Measurements from ENCODE around the gene FHDC1. TPM values are rescaled to one million over a fixed set of nuclear protein-coding genes. Genes with fewer than 3 reads are reported as not detected.
"Not testable (repeated sequence)": the region's sequence is repeated elsewhere in the genome, so short reads cannot be mapped to it uniquely, and the experiment has no call there.

FHDC1 gene
- total RNA-seq, 1 experiment from 2014 or later = 18.1 TPM

DNA sequence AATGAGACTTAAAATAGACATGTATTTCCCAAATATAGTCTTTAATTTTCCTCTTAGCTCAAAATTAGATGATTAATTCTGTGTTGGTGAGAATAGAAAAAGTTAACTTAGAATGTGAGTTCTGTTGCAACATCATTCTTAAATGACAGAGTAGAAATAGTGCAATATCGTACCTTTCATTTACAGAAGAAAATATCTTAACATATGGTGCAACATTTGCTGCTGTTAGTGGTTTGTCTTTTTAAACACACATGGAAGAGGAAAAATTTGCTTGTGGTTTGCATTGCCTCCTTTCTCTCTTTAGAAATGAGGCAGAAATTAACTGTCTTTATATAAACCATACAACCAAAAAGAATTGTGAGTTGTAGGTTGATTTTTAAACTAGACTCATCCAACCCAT lies 39.3 kb upstream of the FHDC1 start:
- Mint-ChIP-seq H3K27me3 (ENCODE audit: low read depth) (no peaks in the 10 kb centered on the region), H3K9me3 (no peaks in the 10 kb centered on the region), H3K4me1 (peaks cover 12% of the 10 kb centered on the region), H3K4me3 (no peak overlapping the region), H3K27ac (no peak overlapping the region), H3K36me3 (peaks cover 5% of the 10 kb centered on the region)
- DNase-seq (ENCODE audit: low spot score) (no peak), ATAC-seq (no peak)
- ChIA-PET POLR2A (interaction anchor here (1.0 kb wide), 1 partner anchor 39 kb away, joined by 5 read pairs; the partner anchor contains the start of gene FHDC1), CTCF (interaction anchor here (0.8 kb wide), 1 partner anchor 39 kb away, joined by 3 read pairs; no protein-coding TSS in a partner anchor)
- TF ChIP-seq MXD4 (CRISPR knock-in tag; IDR thresholded peaks at IDR 0.05; ENCODE audit: borderline replicate concordance) = no peak
- TF ChIP-seq, protein P1, sequence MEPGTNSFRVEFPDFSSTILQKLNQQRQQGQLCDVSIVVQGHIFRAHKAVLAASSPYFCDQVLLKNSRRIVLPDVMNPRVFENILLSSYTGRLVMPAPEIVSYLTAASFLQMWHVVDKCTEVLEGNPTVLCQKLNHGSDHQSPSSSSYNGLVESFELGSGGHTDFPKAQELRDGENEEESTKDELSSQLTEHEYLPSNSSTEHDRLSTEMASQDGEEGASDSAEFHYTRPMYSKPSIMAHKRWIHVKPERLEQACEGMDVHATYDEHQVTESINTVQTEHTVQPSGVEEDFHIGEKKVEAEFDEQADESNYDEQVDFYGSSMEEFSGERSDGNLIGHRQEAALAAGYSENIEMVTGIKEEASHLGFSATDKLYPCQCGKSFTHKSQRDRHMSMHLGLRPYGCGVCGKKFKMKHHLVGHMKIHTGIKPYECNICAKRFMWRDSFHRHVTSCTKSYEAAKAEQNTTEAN (CRISPR knock-in tag; IDR thresholded peaks at IDR 0.05) = no peak
- no peak for TF ChIP-seq FOXJ3 (CRISPR knock-in tag; IDR thresholded peaks at IDR 0.05; ENCODE audit: borderline replicate concordance)
- no peak for TF ChIP-seq ZNF317 (CRISPR knock-in tag; IDR thresholded peaks at IDR 0.05; ENCODE audit: borderline replicate concordance, low read depth)

DNA sequence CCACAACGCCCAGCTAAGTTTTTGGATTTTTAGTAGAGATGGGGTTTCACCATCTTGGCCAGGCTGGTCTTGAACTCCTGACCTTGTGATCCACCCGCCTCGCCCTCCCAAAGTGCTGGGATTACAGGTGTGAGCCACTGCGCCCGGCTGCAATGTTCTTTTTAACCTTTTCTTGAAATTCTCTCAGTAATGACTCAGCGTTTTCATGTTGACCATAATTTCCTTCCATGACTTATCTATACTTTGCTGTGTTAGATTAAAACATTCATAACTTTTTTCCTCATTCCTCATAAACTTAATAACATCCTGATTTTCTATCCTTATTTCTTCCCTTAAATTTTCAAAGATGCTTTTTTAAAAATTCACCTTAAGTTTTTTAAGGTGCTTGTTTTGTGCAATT lies 38.0 kb upstream of the FHDC1 start:
- ATAC-seq; H3K9me3 Mint-ChIP-seq; POLR2A ChIA-PET; H3K4me3 Mint-ChIP-seq; DNase-seq (ENCODE audit: low spot score); H3K36me3 Mint-ChIP-seq; CTCF ChIA-PET; H3K27me3 Mint-ChIP-seq (ENCODE audit: low read depth): not testable (repeated sequence)
- Mint-ChIP-seq H3K27ac (0 out of 2 replicates have a peak overlapping the region, but pooled peaks have one; percentile 29), H3K4me1 (peaks cover 14% of the 10 kb centered on the region)

DNA sequence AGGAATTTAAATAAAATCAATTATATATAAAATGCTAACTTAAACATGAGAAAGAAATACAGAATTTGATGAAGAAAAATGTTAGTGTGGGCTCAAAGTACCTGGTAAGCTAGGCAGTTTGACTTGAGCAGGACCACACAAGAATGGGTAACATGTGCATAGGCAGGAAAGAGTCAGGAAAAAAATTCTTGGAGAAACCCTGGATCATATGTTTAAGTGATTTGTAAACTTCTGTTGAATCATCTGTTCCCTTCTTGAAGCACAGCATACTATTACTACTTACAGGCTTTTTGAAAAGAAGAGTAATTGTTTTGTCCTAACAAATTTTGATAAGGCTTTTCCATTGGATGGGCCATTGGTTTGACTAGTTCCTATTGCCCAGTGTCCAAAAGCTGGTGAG lies 37.5 kb upstream of the FHDC1 start:
- peaks cover 15% of the 10 kb centered on the region for H3K4me1 Mint-ChIP-seq
- ChIA-PET POLR2A (no interaction called here), CTCF (no interaction called here)
- H3K27me3 Mint-ChIP-seq (ENCODE audit: low read depth) = no peaks in the 10 kb centered on the region
- DNase-seq (ENCODE audit: low spot score) (no peak), ATAC-seq (no peak)
- H3K36me3 Mint-ChIP-seq = no peaks in the 10 kb centered on the region; the same call in 1 of the 2 replicates
- H3K4me3 Mint-ChIP-seq = no peak overlapping the region
- TF ChIP-seq ELF4 (CRISPR knock-in tag; IDR thresholded peaks at IDR 0.05; ENCODE audit: low read depth) (no peak), GTF2I (CRISPR knock-in tag; conservative IDR thresholded peaks at IDR 0.05) (no peak)
- TF ChIP-seq, protein P2, sequence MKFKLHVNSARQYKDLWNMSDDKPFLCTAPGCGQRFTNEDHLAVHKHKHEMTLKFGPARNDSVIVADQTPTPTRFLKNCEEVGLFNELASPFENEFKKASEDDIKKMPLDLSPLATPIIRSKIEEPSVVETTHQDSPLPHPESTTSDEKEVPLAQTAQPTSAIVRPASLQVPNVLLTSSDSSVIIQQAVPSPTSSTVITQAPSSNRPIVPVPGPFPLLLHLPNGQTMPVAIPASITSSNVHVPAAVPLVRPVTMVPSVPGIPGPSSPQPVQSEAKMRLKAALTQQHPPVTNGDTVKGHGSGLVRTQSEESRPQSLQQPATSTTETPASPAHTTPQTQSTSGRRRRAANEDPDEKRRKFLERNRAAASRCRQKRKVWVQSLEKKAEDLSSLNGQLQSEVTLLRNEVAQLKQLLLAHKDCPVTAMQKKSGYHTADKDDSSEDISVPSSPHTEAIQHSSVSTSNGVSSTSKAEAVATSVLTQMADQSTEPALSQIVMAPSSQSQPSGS (CRISPR knock-in tag; IDR thresholded peaks at IDR 0.05; ENCODE audit: borderline replicate concordance, low read depth) = no peak
- no peak overlapping the region for H3K27ac Mint-ChIP-seq
- no peaks in the 10 kb centered on the region for H3K9me3 Mint-ChIP-seq

DNA sequence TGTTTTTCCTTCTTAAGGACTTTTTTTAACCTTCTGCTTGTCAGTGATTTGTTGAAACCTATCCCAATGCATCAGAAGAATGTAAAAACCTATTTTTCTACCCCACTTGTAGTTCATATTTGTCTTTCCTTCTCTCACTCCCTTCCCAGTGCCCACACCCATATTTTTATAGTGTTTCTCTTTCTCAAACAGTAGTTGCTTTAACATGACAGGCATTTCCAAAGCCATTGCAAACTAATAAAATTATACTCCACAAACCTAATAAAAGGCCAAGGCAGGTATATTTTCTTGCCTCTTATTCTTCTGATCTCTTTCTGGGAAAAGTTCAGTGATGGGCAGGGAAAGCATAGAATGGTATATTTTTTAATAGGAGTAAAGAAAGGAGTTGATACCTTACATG lies 35.7 kb upstream of the FHDC1 start:
- Mint-ChIP-seq H3K4me3 (no peak overlapping the region), H3K27ac (0 out of 2 replicates have a peak overlapping the region, but pooled peaks have one; percentile 71), H3K9me3 (peaks cover 4% of the 10 kb centered on the region), H3K4me1 (peaks cover 17% of the 10 kb centered on the region), H3K27me3 (ENCODE audit: low read depth) (no peaks in the 10 kb centered on the region), H3K36me3 (peaks cover 7% of the 10 kb centered on the region)
- ChIA-PET POLR2A (no interaction called here), CTCF (no interaction called here)
- ATAC-seq (no peak), DNase-seq (ENCODE audit: low spot score) (no peak)
- TF ChIP-seq, protein P3, sequence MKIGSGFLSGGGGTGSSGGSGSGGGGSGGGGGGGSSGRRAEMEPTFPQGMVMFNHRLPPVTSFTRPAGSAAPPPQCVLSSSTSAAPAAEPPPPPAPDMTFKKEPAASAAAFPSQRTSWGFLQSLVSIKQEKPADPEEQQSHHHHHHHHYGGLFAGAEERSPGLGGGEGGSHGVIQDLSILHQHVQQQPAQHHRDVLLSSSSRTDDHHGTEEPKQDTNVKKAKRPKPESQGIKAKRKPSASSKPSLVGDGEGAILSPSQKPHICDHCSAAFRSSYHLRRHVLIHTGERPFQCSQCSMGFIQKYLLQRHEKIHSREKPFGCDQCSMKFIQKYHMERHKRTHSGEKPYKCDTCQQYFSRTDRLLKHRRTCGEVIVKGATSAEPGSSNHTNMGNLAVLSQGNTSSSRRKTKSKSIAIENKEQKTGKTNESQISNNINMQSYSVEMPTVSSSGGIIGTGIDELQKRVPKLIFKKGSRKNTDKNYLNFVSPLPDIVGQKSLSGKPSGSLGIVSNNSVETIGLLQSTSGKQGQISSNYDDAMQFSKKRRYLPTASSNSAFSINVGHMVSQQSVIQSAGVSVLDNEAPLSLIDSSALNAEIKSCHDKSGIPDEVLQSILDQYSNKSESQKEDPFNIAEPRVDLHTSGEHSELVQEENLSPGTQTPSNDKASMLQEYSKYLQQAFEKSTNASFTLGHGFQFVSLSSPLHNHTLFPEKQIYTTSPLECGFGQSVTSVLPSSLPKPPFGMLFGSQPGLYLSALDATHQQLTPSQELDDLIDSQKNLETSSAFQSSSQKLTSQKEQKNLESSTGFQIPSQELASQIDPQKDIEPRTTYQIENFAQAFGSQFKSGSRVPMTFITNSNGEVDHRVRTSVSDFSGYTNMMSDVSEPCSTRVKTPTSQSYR (CRISPR knock-in tag; IDR thresholded peaks at IDR 0.05) = no peak
- TF ChIP-seq RELA (CRISPR knock-in tag; IDR thresholded peaks at IDR 0.05; ENCODE audit: borderline replicate concordance) (no peak), GRHL2 (CRISPR knock-in tag; IDR thresholded peaks at IDR 0.05; ENCODE audit: insufficient replicate concordance, severe bottlenecking) (no peak), SP1 (CRISPR knock-in tag; conservative IDR thresholded peaks at IDR 0.05) (no peak), ZNF671 (CRISPR knock-in tag; IDR thresholded peaks at IDR 0.05) (no peak), SMAD3 (CRISPR knock-in tag; IDR thresholded peaks at IDR 0.05; ENCODE audit: borderline replicate concordance) (no peak), CREB1 (CRISPR knock-in tag; IDR thresholded peaks at IDR 0.05) (no peak), ELF4 (CRISPR knock-in tag; IDR thresholded peaks at IDR 0.05; ENCODE audit: low read depth) (no peak)
- TF ChIP-seq, protein P4, sequence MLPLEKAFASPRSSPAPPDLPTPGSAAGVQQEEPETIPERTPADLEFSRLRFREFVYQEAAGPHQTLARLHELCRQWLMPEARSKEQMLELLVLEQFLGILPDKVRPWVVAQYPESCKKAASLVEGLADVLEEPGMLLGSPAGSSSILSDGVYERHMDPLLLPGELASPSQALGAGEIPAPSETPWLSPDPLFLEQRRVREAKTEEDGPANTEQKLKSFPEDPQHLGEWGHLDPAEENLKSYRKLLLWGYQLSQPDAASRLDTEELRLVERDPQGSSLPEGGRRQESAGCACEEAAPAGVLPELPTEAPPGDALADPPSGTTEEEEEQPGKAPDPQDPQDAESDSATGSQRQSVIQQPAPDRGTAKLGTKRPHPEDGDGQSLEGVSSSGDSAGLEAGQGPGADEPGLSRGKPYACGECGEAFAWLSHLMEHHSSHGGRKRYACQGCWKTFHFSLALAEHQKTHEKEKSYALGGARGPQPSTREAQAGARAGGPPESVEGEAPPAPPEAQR (CRISPR knock-in tag; IDR thresholded peaks at IDR 0.05) = no peak
- TF ChIP-seq, protein P5, sequence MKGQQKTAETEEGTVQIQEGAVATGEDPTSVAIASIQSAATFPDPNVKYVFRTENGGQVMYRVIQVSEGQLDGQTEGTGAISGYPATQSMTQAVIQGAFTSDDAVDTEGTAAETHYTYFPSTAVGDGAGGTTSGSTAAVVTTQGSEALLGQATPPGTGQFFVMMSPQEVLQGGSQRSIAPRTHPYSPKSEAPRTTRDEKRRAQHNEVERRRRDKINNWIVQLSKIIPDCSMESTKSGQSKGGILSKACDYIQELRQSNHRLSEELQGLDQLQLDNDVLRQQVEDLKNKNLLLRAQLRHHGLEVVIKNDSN (CRISPR knock-in tag; IDR thresholded peaks at IDR 0.05) = no peak
- TF ChIP-seq, protein P6, sequence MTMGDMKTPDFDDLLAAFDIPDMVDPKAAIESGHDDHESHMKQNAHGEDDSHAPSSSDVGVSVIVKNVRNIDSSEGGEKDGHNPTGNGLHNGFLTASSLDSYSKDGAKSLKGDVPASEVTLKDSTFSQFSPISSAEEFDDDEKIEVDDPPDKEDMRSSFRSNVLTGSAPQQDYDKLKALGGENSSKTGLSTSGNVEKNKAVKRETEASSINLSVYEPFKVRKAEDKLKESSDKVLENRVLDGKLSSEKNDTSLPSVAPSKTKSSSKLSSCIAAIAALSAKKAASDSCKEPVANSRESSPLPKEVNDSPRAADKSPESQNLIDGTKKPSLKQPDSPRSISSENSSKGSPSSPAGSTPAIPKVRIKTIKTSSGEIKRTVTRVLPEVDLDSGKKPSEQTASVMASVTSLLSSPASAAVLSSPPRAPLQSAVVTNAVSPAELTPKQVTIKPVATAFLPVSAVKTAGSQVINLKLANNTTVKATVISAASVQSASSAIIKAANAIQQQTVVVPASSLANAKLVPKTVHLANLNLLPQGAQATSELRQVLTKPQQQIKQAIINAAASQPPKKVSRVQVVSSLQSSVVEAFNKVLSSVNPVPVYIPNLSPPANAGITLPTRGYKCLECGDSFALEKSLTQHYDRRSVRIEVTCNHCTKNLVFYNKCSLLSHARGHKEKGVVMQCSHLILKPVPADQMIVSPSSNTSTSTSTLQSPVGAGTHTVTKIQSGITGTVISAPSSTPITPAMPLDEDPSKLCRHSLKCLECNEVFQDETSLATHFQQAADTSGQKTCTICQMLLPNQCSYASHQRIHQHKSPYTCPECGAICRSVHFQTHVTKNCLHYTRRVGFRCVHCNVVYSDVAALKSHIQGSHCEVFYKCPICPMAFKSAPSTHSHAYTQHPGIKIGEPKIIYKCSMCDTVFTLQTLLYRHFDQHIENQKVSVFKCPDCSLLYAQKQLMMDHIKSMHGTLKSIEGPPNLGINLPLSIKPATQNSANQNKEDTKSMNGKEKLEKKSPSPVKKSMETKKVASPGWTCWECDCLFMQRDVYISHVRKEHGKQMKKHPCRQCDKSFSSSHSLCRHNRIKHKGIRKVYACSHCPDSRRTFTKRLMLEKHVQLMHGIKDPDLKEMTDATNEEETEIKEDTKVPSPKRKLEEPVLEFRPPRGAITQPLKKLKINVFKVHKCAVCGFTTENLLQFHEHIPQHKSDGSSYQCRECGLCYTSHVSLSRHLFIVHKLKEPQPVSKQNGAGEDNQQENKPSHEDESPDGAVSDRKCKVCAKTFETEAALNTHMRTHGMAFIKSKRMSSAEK (CRISPR knock-in tag; IDR thresholded peaks at IDR 0.05; ENCODE audit: borderline replicate concordance) = no peak

All from WTC11 (cell line).